Ovary (tissue), 3 donors: ENCODE results near the gene TMIGD3.

ENCODE experiments used
- CTCF ChIP-seq, 3 donors: fragments of 450-650 bp in 2 of 3; fragments of 200-600 bp in 1 of 3; IDR thresholded peaks; one replicate each; pipeline versions ENCODE4 v1.5.1 to v1.8.0; 2016 to 2022; ENCODE audit warnings: antibody characterized with exemption in 3 of 3, mild to moderate bottlenecking in 1 of 3
- EP300 ChIP-seq: sonication (generic); formaldehyde crosslinking; IDR thresholded peaks from one replicate; pipeline ENCODE4 v1.6.1; 2017; ENCODE audit warnings: antibody characterized with exemption
- POLR2A ChIP-seq: fragments of 450-650 bp; IDR thresholded peaks from one replicate; pipeline ENCODE4 v1.6.1; 2017; ENCODE audit warnings: antibody characterized with exemption, mild to moderate bottlenecking, moderate library complexity
- donor health status: DM: no; HTN: no; CAD: no.

GRCh38 chr1:111512132-111512889 is 8.9 kb upstream of the TMIGD3 start:
- TF ChIP-seq CTCF (IDR thresholded peaks at IDR 0.05) (no peak), POLR2A (no peak), EP300 (no peak)
